Measurements from ENCODE around the gene RNF151.

DNA sequence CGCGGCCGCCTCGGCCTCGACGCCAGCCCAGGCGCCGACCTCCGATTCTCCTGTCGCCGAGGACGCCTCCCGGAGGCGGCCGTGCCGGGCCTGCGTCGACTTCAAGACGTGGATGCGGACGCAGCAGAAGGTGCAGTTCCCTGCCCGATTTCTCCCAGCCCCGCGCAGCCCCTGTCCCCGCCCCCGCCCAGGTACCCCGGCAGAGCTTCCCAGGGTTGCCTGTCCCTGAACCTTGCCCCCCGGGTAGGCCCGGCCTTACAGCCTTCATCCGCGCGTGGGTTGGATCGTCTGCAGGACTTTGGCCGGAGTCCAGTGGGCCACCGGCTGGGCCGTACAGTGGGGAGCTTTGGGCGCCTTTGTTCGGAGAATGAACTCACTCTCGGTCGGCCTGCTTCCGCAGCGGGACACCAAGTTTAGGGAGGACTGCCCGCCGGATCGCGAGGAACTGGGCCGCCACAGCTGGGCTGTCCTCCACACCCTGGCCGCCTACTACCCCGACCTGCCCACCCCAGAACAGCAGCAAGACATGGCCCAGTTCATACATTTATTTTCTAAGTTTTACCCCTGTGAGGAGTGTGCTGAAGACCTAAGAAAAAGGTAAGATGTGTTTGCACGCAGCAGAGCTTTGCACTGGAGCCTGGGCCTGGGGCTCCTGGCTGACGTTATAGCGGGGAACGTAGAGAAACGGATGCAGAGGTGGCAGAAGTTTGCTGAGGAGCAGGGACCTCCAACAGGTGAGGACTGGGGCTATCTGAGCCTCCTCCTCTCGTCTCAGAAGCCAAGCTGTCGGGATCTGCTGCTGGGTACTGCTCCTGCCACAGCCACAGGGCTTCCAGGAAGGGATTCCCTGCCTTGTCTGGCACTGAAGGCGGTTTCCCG lies 17.9 kb downstream of the RNF151 start:
- peak; percentile 27 for TF ChIP-seq POLR2A (IDR thresholded peaks at IDR 0.05; ENCODE audit: low read depth)
- TF ChIP-seq, protein P1, sequence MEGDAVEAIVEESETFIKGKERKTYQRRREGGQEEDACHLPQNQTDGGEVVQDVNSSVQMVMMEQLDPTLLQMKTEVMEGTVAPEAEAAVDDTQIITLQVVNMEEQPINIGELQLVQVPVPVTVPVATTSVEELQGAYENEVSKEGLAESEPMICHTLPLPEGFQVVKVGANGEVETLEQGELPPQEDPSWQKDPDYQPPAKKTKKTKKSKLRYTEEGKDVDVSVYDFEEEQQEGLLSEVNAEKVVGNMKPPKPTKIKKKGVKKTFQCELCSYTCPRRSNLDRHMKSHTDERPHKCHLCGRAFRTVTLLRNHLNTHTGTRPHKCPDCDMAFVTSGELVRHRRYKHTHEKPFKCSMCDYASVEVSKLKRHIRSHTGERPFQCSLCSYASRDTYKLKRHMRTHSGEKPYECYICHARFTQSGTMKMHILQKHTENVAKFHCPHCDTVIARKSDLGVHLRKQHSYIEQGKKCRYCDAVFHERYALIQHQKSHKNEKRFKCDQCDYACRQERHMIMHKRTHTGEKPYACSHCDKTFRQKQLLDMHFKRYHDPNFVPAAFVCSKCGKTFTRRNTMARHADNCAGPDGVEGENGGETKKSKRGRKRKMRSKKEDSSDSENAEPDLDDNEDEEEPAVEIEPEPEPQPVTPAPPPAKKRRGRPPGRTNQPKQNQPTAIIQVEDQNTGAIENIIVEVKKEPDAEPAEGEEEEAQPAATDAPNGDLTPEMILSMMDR (IDR thresholded peaks at IDR 0.05) = no peak
- TF ChIP-seq EP300 (IDR thresholded peaks at IDR 0.05) = no peak
- no peak for TF ChIP-seq POLR2AphosphoS5 (IDR thresholded peaks at IDR 0.05)
